HEK293 (cell line): ENCODE results near the gene ACTG1.

Source experiments
- CTCF ChIA-PET: fragments of 350-600 bp; formaldehyde crosslinking; extraction: SDS; loops from one replicate; lab custom pipeline; 2021; ENCODE audit warnings: antibody characterized with exemption; lab: Yijun Ruan, JAX
- POLR2A ChIA-PET: fragments of 300-600 bp; formaldehyde crosslinking; extraction: SDS; loops from one replicate; lab custom pipeline; 2020; ENCODE audit warnings: antibody characterized with exemption, inconsistent platforms; lab: Yijun Ruan, JAX
- H3K27ac ChIP-seq: fragments of 200-500 bp; sonication (Bioruptor generic); 2 replicates; pipeline ENCODE4 v1.5.1; 2014; ENCODE audit warnings: low read depth, low read length, control low read depth, inconsistent platforms; ENCODE audit errors: extremely low read depth
- H3K36me3 ChIP-seq, 2 experiments: fragments of 200-500 bp in 1 of 2; sonication (Bioruptor generic) in 1 of 2; 1 replicate in 1 of 2; 2 replicates in 1 of 2; pipeline ENCODE4 v1.5.1; 2014 to 2017; ENCODE audit warnings: inconsistent platforms in 2 of 2, low read length in 2 of 2; ENCODE audit not compliant: control insufficient read depth in 2 of 2, insufficient read depth in 1 of 2
- H3K4me1 ChIP-seq: fragments of 200-500 bp; sonication (Bioruptor generic); 2 replicates; pipeline ENCODE4 v1.5.1; 2014; ENCODE audit warnings: mild to moderate bottlenecking, low read length, inconsistent platforms; ENCODE audit not compliant: control insufficient read depth, insufficient read depth
- H3K4me3 ChIP-seq: 2 replicates; pipeline ENCODE4 v1.5.1; 2011; ENCODE audit warnings: low read depth, mild to moderate bottlenecking, control low read depth, low read length, moderate library complexity
- H3K9me3 ChIP-seq: fragments of 200-500 bp; sonication (Bioruptor generic); 2 replicates; pipeline ENCODE4 v1.5.1; 2014; ENCODE audit warnings: low read depth, low read length, inconsistent platforms; ENCODE audit not compliant: control insufficient read depth, insufficient read depth
- EGR2 ChIP-seq: fragments of 450-650 bp; formaldehyde crosslinking; IDR thresholded peaks from 2 replicates; pipeline ENCODE4 v1.5.1; 2016; ENCODE audit warnings: low read depth, missing biosample characterization, missing genetic modification characterization
- FEZF1 ChIP-seq: fragments of 450-650 bp; formaldehyde crosslinking; IDR thresholded peaks from 2 replicates; pipeline ENCODE4 v1.5.1; 2016; ENCODE audit warnings: missing biosample characterization, missing genetic modification characterization
- GLIS1 ChIP-seq: fragments of 450-650 bp; formaldehyde crosslinking; IDR thresholded peaks from 2 replicates; pipeline ENCODE4 v1.5.1; 2016; ENCODE audit warnings: missing biosample characterization, missing genetic modification characterization
- IKZF3 ChIP-seq: fragments of 450-650 bp; IDR thresholded peaks from 2 replicates; pipeline ENCODE4 v1.5.0; 2018; ENCODE audit warnings: missing biosample characterization, mild to moderate bottlenecking, missing genetic modification characterization, moderate library complexity
- KLF8 ChIP-seq: fragments of 450-650 bp; formaldehyde crosslinking; IDR thresholded peaks from 2 replicates; pipeline ENCODE4 v1.5.1; 2016; ENCODE audit warnings: missing biosample characterization, missing genetic modification characterization
- SP7 ChIP-seq: fragments of 450-650 bp; formaldehyde crosslinking; IDR thresholded peaks from 2 replicates; pipeline ENCODE4 v1.5.1; 2016; ENCODE audit warnings: missing biosample characterization, missing genetic modification characterization
- ZBTB17 ChIP-seq: fragments of 450-650 bp; formaldehyde crosslinking; IDR thresholded peaks from 2 replicates; pipeline ENCODE4 v1.5.1; 2016; ENCODE audit warnings: missing biosample characterization, missing genetic modification characterization
- ZBTB48 ChIP-seq: fragments of 450-650 bp; formaldehyde crosslinking; IDR thresholded peaks from 2 replicates; pipeline ENCODE4 v1.5.1; 2016; ENCODE audit warnings: missing biosample characterization, missing genetic modification characterization
- ZFHX2 ChIP-seq: fragments of 450-650 bp; formaldehyde crosslinking; conservative IDR thresholded peaks from 2 replicates; pipeline ENCODE4 v1.5.1; 2016; ENCODE audit warnings: missing biosample characterization, missing genetic modification characterization
- ZFP41 ChIP-seq: fragments of 450-650 bp; formaldehyde crosslinking; IDR thresholded peaks from 2 replicates; pipeline ENCODE4 v1.5.1; 2016; ENCODE audit warnings: missing biosample characterization, missing genetic modification characterization, borderline replicate concordance
- ZNF23 ChIP-seq: fragments of 450-650 bp; formaldehyde crosslinking; IDR thresholded peaks from 2 replicates; pipeline ENCODE4 v1.5.1; 2016; ENCODE audit warnings: missing biosample characterization, missing genetic modification characterization, borderline replicate concordance
- ZNF510 ChIP-seq: fragments of 450-650 bp; formaldehyde crosslinking; IDR thresholded peaks from 2 replicates; pipeline ENCODE4 v1.5.1; 2018; ENCODE audit warnings: mild to moderate bottlenecking, missing genetic modification characterization, missing biosample characterization; ENCODE audit not compliant: insufficient replicate concordance
- ZNF621 ChIP-seq: fragments of 450-650 bp; formaldehyde crosslinking; IDR thresholded peaks from 2 replicates; pipeline ENCODE4 v1.5.1; 2017; ENCODE audit warnings: missing biosample characterization, missing genetic modification characterization
- ZNF660 ChIP-seq: fragments of 450-650 bp; IDR thresholded peaks from 2 replicates; pipeline ENCODE4 v1.5.1; 2018; ENCODE audit warnings: missing biosample characterization, mild to moderate bottlenecking, missing genetic modification characterization
- ZNF747 ChIP-seq: fragments of 450-650 bp; formaldehyde crosslinking; IDR thresholded peaks from 2 replicates; pipeline ENCODE4 v1.5.1; 2016; ENCODE audit warnings: missing biosample characterization, missing genetic modification characterization
- ZNF768 ChIP-seq: fragments of 450-650 bp; formaldehyde crosslinking; IDR thresholded peaks from 2 replicates; pipeline ENCODE4 v1.5.1; 2018; ENCODE audit warnings: missing biosample characterization, mild to moderate bottlenecking, missing genetic modification characterization
- TF ChIP-seq, protein P1 (sequence below): fragments of 450-650 bp; IDR thresholded peaks from 2 replicates; pipeline ENCODE4 v1.5.1; 2018; ENCODE audit warnings: missing biosample characterization, missing genetic modification characterization
- TF ChIP-seq, protein P2 (sequence below): fragments of 450-650 bp; formaldehyde crosslinking; conservative IDR thresholded peaks from 2 replicates; pipeline ENCODE4 v1.5.1; 2016; ENCODE audit warnings: low read depth, missing biosample characterization, missing genetic modification characterization
- TF ChIP-seq, protein P3 (sequence below): fragments of 450-650 bp; formaldehyde crosslinking; IDR thresholded peaks from 2 replicates; pipeline ENCODE4 v1.5.1; 2016; ENCODE audit warnings: missing biosample characterization, missing genetic modification characterization

Gene ACTG1

DNA sequence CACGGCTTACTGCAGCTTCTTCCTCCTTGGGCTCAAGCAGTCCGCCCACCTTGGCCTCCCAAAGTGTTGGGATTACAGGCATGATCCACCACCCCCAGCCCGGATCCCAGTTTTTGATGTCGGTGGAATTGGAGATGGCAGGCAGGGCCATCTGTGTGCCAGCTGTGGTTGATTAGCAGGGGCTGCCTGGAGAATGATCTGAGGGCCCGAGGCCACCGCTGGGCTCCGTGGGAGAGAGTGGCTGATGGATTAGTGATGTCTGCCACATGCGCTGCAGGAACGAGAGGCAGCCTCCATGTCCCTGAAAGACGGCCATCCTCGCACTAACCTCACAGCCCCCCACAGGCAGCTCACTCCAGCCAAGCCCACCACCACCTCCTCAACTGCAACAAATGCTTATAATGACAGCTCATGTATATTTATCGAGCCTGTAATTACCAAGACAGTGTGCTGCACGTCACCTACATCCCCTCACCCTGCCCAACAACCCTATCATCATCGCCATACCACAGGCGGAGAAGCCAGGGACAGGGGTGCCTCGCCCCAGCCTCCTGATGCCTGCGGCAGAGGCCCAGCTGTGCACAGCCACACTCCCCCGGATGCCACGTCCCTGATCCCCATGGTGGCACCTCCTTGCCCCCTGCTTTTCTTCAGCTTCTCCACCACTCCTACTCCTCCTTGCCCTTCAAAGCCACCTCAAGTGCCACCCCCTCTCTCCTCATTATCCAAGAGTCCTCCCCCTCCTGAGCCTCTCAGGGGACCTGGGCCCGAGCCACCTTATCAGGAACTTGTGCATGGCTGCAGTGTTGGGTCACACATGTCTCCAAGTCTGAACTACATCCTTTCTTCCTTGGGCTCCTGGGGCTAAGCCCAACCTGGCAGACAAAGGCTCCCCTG lies 33.2 kb downstream of the ACTG1 start:
- Histone ChIP-seq H3K4me3 (no peak overlapping the region), H3K27ac (no peak overlapping the region), H3K36me3 (no peaks in the 10 kb centered on the region), H3K4me1 (no peaks in the 10 kb centered on the region; the same call in 1 of the 2 replicates), H3K9me3 (no peaks in the 10 kb centered on the region)
- ChIA-PET CTCF (interaction anchor here (0.7 to 1.1 kb wide), 3 partner anchors 39 to 1163 kb away, joined by 3 to 7 read pairs (median 6); no protein-coding TSS in a partner anchor), POLR2A (interaction anchor here (0.6 kb wide), 1 partner anchor 21 kb away, joined by 3 read pairs; no protein-coding TSS in a partner anchor)
- TF ChIP-seq ZNF660 (tag by site-specific recombination): no peak
- TF ChIP-seq, protein P1, sequence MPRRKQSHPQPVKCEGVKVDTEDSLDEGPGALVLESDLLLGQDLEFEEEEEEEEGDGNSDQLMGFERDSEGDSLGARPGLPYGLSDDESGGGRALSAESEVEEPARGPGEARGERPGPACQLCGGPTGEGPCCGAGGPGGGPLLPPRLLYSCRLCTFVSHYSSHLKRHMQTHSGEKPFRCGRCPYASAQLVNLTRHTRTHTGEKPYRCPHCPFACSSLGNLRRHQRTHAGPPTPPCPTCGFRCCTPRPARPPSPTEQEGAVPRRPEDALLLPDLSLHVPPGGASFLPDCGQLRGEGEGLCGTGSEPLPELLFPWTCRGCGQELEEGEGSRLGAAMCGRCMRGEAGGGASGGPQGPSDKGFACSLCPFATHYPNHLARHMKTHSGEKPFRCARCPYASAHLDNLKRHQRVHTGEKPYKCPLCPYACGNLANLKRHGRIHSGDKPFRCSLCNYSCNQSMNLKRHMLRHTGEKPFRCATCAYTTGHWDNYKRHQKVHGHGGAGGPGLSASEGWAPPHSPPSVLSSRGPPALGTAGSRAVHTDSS: no peak
- TF ChIP-seq KLF8 (tag by site-specific recombination): no peak
- TF ChIP-seq IKZF3: no peak
- TF ChIP-seq ZNF23 (tag by site-specific recombination): 0 out of 2 replicates have a peak, but pooled peaks have one; percentile 55
- TF ChIP-seq, protein P2, sequence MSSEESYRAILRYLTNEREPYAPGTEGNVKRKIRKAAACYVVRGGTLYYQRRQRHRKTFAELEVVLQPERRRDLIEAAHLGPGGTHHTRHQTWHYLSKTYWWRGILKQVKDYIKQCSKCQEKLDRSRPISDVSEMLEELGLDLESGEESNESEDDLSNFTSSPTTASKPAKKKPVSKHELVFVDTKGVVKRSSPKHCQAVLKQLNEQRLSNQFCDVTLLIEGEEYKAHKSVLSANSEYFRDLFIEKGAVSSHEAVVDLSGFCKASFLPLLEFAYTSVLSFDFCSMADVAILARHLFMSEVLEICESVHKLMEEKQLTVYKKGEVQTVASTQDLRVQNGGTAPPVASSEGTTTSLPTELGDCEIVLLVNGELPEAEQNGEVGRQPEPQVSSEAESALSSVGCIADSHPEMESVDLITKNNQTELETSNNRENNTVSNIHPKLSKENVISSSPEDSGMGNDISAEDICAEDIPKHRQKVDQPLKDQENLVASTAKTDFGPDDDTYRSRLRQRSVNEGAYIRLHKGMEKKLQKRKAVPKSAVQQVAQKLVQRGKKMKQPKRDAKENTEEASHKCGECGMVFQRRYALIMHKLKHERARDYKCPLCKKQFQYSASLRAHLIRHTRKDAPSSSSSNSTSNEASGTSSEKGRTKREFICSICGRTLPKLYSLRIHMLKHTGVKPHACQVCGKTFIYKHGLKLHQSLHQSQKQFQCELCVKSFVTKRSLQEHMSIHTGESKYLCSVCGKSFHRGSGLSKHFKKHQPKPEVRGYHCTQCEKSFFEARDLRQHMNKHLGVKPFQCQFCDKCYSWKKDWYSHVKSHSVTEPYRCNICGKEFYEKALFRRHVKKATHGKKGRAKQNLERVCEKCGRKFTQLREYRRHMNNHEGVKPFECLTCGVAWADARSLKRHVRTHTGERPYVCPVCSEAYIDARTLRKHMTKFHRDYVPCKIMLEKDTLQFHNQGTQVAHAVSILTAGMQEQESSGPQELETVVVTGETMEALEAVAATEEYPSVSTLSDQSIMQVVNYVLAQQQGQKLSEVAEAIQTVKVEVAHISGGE: no peak
- 0 out of 2 replicates have a peak, but pooled peaks have one; percentile 43 for TF ChIP-seq SP7 (tag by site-specific recombination)
- TF ChIP-seq ZBTB48: no peak
- TF ChIP-seq ZNF747 (tag by site-specific recombination): no peak
- no peak for TF ChIP-seq ZNF621 (tag by site-specific recombination)
- TF ChIP-seq ZFHX2 (tag by site-specific recombination): peak; percentile 70
- peak; percentile 71 for TF ChIP-seq EGR2 (tag by site-specific recombination)
- TF ChIP-seq, protein P3, sequence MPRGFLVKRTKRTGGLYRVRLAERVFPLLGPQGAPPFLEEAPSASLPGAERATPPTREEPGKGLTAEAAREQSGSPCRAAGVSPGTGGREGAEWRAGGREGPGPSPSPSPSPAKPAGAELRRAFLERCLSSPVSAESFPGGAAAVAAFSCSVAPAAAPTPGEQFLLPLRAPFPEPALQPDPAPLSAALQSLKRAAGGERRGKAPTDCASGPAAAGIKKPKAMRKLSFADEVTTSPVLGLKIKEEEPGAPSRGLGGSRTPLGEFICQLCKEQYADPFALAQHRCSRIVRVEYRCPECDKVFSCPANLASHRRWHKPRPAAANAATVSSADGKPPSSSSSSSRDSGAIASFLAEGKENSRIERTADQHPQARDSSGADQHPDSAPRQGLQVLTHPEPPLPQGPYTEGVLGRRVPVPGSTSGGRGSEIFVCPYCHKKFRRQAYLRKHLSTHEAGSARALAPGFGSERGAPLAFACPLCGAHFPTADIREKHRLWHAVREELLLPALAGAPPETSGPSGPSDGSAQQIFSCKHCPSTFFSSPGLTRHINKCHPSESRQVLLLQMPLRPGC (tag by site-specific recombination): no peak
- no peak for TF ChIP-seq ZFP41 (tag by site-specific recombination)
- TF ChIP-seq ZBTB17 (tag by site-specific recombination): peak; percentile 88
- TF ChIP-seq GLIS1: no peak
- TF ChIP-seq FEZF1 (tag by site-specific recombination): no peak
- TF ChIP-seq ZNF510 (tag by site-specific recombination): no peak
- TF ChIP-seq ZNF768: no peak
